Measurements from ENCODE around the gene TEX29.

Gene TEX29

GRCh38 chr13:111322001-111322915, 1.8 kb downstream of the TEX29 start:
- no peak for DNase-seq (ENCODE audit: low spot score)

- no peak for DNase-seq (ENCODE audit: low spot score)
These were observed 2.5 kb downstream of the TEX29 start for GRCh38 chr13:111322916-111323331.

- no peak for DNase-seq (ENCODE audit: low spot score)
These were observed 3.1 kb downstream of the TEX29 start for GRCh38 chr13:111323549-111323948.

GRCh38 chr13:111323950-111324651, 3.7 kb downstream of the TEX29 start:
- DNase-seq (ENCODE audit: low spot score), result no peak

- DNase-seq (ENCODE audit: low spot score), result no peak
These were observed 4.3 kb downstream of the TEX29 start for GRCh38 chr13:111324736-111325135.

GRCh38 chr13:111325146-111325890, 4.9 kb downstream of the TEX29 start:
- no peak for DNase-seq (ENCODE audit: low spot score)

GRCh38 chr13:111325941-111326620, 5.6 kb downstream of the TEX29 start:
- no peak for DNase-seq (ENCODE audit: low spot score)

- no peak for DNase-seq (ENCODE audit: low spot score)
These were observed 6.2 kb downstream of the TEX29 start for GRCh38 chr13:111326621-111326965.

- DNase-seq (ENCODE audit: low spot score), result no peak
These were observed 6.7 kb downstream of the TEX29 start for GRCh38 chr13:111326981-111327642.

GRCh38 chr13:111327730-111328573, 7.5 kb downstream of the TEX29 start:
- DNase-seq (ENCODE audit: low spot score), result no peak

GRCh38 chr13:111328574-111329410, 8.3 kb downstream of the TEX29 start:
- DNase-seq (ENCODE audit: low spot score), result no peak

- DNase-seq (ENCODE audit: low spot score), result no peak
These were observed 9.2 kb downstream of the TEX29 start for GRCh38 chr13:111329641-111330040.

- no peak for DNase-seq (ENCODE audit: low spot score)
These were observed 9.7 kb downstream of the TEX29 start for GRCh38 chr13:111330066-111330610.

- no peak for DNase-seq (ENCODE audit: low spot score)
These were observed 14.9 kb downstream of the TEX29 start for GRCh38 chr13:111335298-111335697.

GRCh38 chr13:111336666-111337065, 16.2 kb downstream of the TEX29 start:
- DNase-seq (ENCODE audit: low spot score), result no peak

- DNase-seq (ENCODE audit: low spot score), result no peak
These were observed 16.8 kb downstream of the TEX29 start for GRCh38 chr13:111337206-111337605.

- DNase-seq (ENCODE audit: low spot score), result no peak
These were observed 17.3 kb downstream of the TEX29 start for GRCh38 chr13:111337741-111338140.

GRCh38 chr13:111338841-111339240, 18.4 kb downstream of the TEX29 start:
- DNase-seq (ENCODE audit: low spot score), result no peak
